Bronchial epithelial cell (primary cell): Measurements from ENCODE around the gene DMRT3. TPM values are rescaled to one million over a fixed set of nuclear protein-coding genes. Genes with fewer than 3 reads are reported as not detected.

Source experiments
- DNase-seq: peaks from one replicate; pipeline ENCODE4 v3.0.0-alpha.2; 2010; ENCODE audit warnings: low read depth
- FAIRE-seq: peaks from 2 replicates; lab custom pipeline; 2011; peaks lifted over from hg19 to GRCh38; lab: Jason Lieb, UNC
- H3K27me3 ChIP-seq: 2 replicates; pipeline ENCODE4 v1.5.1; 2011; ENCODE audit warnings: low read length; ENCODE audit not compliant: control insufficient read depth, insufficient read depth
- H3K36me3 ChIP-seq: 2 replicates; pipeline ENCODE4 v1.5.1; 2011; ENCODE audit warnings: low read length; ENCODE audit not compliant: control insufficient read depth, insufficient read depth
- H3K4me3 ChIP-seq: 2 replicates; pipeline ENCODE4 v1.5.1; 2011; ENCODE audit warnings: mild to moderate bottlenecking, low read depth, low read length, control low read depth
- CTCF ChIP-seq: IDR thresholded peaks from 2 replicates; pipeline ENCODE4 v1.5.1; 2011; ENCODE audit warnings: mild to moderate bottlenecking, moderate library complexity, low read length, control low read depth, inconsistent platforms; ENCODE audit not compliant: insufficient read depth, severe bottlenecking
- total RNA-seq: library from RNA; depleted of rRNA; stranded (reverse); fragments of >200 nt; gene quantifications from 2 replicates; pipeline ENCODE4 v1.2.1, GENCODE V29; 2014

DMRT3 gene
- total RNA-seq, 1 donor from 2014 or later, result not detected

GRCh38 chr9:967436-967835 lies 9.0 kb upstream of the DMRT3 start:
- Histone ChIP-seq H3K36me3 (no peaks in the 10 kb centered on the region), H3K4me3 (no peak overlapping the region), H3K27me3 (peaks cover 3% of the 10 kb centered on the region)
- DNase-seq (no peak), FAIRE-seq (no peak)
- no peak for TF ChIP-seq CTCF

GRCh38 chr9:967903-968641 lies 8.4 kb upstream of the DMRT3 start:
- FAIRE-seq (no peak), DNase-seq (no peak)
- no peak for TF ChIP-seq CTCF
- Histone ChIP-seq H3K36me3 (no peaks in the 10 kb centered on the region), H3K27me3 (peaks cover 3% of the 10 kb centered on the region), H3K4me3 (no peak overlapping the region)

GRCh38 chr9:969310-970150 lies 6.9 kb upstream of the DMRT3 start:
- no peak for FAIRE-seq
- peaks cover 5% of the 10 kb centered on the region for H3K27me3 ChIP-seq
- no peak for DNase-seq
- no peaks in the 10 kb centered on the region for H3K36me3 ChIP-seq
- no peak for TF ChIP-seq CTCF
- H3K4me3 ChIP-seq, result no peak overlapping the region

- Histone ChIP-seq H3K36me3 (no peaks in the 10 kb centered on the region), H3K4me3 (no peak overlapping the region), H3K27me3 (peaks cover 10% of the 10 kb centered on the region)
- no peak for TF ChIP-seq CTCF
- no peak for DNase-seq
- FAIRE-seq, result no peak
Measured at GRCh38 chr9:970151-970996, 6.1 kb upstream of the DMRT3 start.

GRCh38 chr9:971901-972500 lies 4.5 kb upstream of the DMRT3 start:
- Histone ChIP-seq H3K4me3 (peak overlapping the region; percentile 46), H3K27me3 (peaks cover 23% of the 10 kb centered on the region), H3K36me3 (no peaks in the 10 kb centered on the region)
- no peak for TF ChIP-seq CTCF
- no peak for DNase-seq
- FAIRE-seq, result no peak
